Hepatocyte (in vitro differentiated cells): ENCODE measurements around the gene EIF1B. TPM values are rescaled to one million over a fixed set of nuclear protein-coding genes. Genes with fewer than 3 reads are reported as not detected.
A peak's percentile ranks its signal among the peaks of the same experiment; 100 is the strongest.

ENCODE experiments used
- DNase-seq: peaks from one replicate; pipeline ENCODE4 v3.0.0-alpha.2; 2016; ENCODE audit warnings: low spot score
- H2AFZ ChIP-seq: fragments of 200-600 bp; sonication (generic); 2 replicates; pipeline ENCODE4 v1.6.0; 2016; ENCODE audit warnings: antibody characterized with exemption, mild to moderate bottlenecking
- H3K27ac ChIP-seq: fragments of 200-600 bp; sonication (generic); 2 replicates; pipeline ENCODE4 v1.5.1; 2016; ENCODE audit warnings: mild to moderate bottlenecking
- H3K27me3 ChIP-seq: fragments of 200-600 bp; sonication (generic); 2 replicates; pipeline ENCODE4 v1.6.1; 2016
- H3K36me3 ChIP-seq: fragments of 200-600 bp; sonication (generic); replicated peaks from 2 replicates; pipeline ENCODE4 v1.5.1; 2016; ENCODE audit warnings: low read depth; ENCODE audit not compliant: insufficient read depth
- H3K4me1 ChIP-seq: fragments of 200-600 bp; sonication (generic); 2 replicates; pipeline ENCODE4 v1.5.1; 2016; ENCODE audit warnings: mild to moderate bottlenecking, moderate library complexity; ENCODE audit not compliant: insufficient read depth
- H3K4me2 ChIP-seq: fragments of 200-600 bp; sonication (generic); 2 replicates; pipeline ENCODE4 v1.6.0; 2016
- H3K4me3 ChIP-seq: fragments of 200-600 bp; sonication (generic); 2 replicates; pipeline ENCODE4 v1.5.1; 2016; ENCODE audit warnings: mild to moderate bottlenecking
- H3K79me2 ChIP-seq: fragments of 200-600 bp; sonication (generic); 2 replicates; pipeline ENCODE4 v1.6.0; 2017; ENCODE audit warnings: mild to moderate bottlenecking
- H3K9me2 ChIP-seq: fragments of 200-600 bp; sonication (generic); replicated peaks from 2 replicates; pipeline ENCODE4 v1.6.0; 2017; ENCODE audit warnings: mild to moderate bottlenecking; ENCODE audit not compliant: insufficient read depth
- H3K9me3 ChIP-seq: fragments of 200-600 bp; sonication (generic); 2 replicates; pipeline ENCODE4 v1.5.1; 2016; ENCODE audit warnings: low read depth, mild to moderate bottlenecking
- H4K20me1 ChIP-seq: fragments of 200-600 bp; sonication (generic); 2 replicates; pipeline ENCODE4 v1.6.0; 2016; ENCODE audit warnings: mild to moderate bottlenecking; ENCODE audit not compliant: insufficient read depth, poor library complexity, severe bottlenecking
- EZH2 ChIP-seq: fragments of 200-600 bp; sonication (generic); IDR thresholded peaks from 2 replicates; pipeline ENCODE4 v1.6.1; 2016; ENCODE audit warnings: antibody characterized with exemption, mild to moderate bottlenecking, borderline replicate concordance
- EZH2phosphoT487 ChIP-seq: fragments of 200-600 bp; sonication (generic); IDR thresholded peaks from one replicate; pipeline ENCODE4 v1.6.1; 2018; ENCODE audit warnings: antibody characterized with exemption, mild to moderate bottlenecking, low read depth, moderate library complexity; ENCODE audit not compliant: unreplicated experiment, severe bottlenecking
- WGBS: methylation state at CpG from one replicate; pipeline ENCODE4 v1.1.6; 2016; ENCODE audit warnings: low lambda C conversion rate; ENCODE audit errors: missing lambda C conversion rate; 5-methylcytosine and 5-hydroxymethylcytosine counted together
- polyA plus RNA-seq: library from polyadenylated mRNA; unstranded; fragments of >200 nt; fragmentation: Nextera tagmentation; extraction: Ambion mirVana; gene quantifications from 2 replicates; pipeline ENCODE4 v1.2.1, GENCODE V29; 2016
- total RNA-seq: library from RNA; depleted of rRNA; stranded (reverse); fragments of >200 nt; gene quantifications from 2 replicates; pipeline ENCODE4 v1.2.3, GENCODE V29; 2014
- TF ChIP-seq, protein P1 (sequence below): fragments of 200-600 bp; sonication (generic); IDR thresholded peaks from 2 replicates; pipeline ENCODE4 v1.5.1; 2016; ENCODE audit warnings: antibody characterized with exemption, mild to moderate bottlenecking; ENCODE audit not compliant: poor library complexity

EIF1B gene
- total and polyA plus RNA-seq, 2 experiments from 2014 or later: 42.2 to 153 TPM

DNA sequence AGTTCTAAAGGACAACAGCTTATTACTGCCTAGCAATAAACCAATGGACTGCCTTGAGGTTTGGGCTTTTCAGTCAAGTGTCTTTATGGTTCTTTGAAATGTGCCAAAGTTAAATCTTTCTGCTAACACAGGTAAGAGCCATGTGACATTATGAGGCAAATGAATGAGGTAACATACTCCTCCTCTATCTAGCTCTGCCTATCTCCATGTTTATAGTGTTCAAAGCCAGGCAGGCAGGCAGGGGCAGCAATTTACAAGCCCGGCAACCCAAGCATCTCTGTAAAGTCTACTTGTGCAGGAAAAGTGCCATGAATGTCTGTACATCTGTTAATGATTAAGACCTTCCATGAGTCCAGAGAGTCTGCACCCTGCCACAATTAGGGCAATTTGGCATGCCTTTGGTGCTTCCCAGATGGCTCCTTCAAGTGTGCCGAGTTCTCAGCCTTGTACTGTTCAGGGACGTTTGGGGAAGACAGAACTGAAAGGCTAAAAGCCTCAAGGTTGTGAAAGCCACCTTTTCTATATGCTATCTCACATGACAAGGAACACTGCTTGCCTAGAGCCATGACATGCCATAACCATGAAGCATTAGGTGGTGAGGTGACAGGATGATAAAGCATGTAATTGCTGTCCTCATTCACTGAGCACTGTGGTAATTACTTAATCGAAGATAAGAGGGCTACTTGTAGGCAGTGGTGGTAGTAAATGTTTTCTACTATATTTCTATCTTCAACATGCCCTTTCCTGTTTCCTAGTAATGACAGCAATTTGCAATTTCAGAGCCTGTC lies 41.4 kb upstream of the EIF1B start:
- Histone ChIP-seq H2AFZ (no peak overlapping the region), H3K27ac (peak overlapping the region; percentile 81), H3K4me1 (no peaks in the 10 kb centered on the region), H3K36me3 (no peaks in the 10 kb centered on the region), H3K4me3 (no peak overlapping the region), H3K9me3 (no peaks in the 10 kb centered on the region), H3K79me2 (no peaks in the 10 kb centered on the region), H3K9me2 (no peaks in the 10 kb centered on the region), H3K27me3 (no peaks in the 10 kb centered on the region), H3K4me2 (no peak overlapping the region), H4K20me1 (no peaks in the 10 kb centered on the region)
- TF ChIP-seq, protein P1, sequence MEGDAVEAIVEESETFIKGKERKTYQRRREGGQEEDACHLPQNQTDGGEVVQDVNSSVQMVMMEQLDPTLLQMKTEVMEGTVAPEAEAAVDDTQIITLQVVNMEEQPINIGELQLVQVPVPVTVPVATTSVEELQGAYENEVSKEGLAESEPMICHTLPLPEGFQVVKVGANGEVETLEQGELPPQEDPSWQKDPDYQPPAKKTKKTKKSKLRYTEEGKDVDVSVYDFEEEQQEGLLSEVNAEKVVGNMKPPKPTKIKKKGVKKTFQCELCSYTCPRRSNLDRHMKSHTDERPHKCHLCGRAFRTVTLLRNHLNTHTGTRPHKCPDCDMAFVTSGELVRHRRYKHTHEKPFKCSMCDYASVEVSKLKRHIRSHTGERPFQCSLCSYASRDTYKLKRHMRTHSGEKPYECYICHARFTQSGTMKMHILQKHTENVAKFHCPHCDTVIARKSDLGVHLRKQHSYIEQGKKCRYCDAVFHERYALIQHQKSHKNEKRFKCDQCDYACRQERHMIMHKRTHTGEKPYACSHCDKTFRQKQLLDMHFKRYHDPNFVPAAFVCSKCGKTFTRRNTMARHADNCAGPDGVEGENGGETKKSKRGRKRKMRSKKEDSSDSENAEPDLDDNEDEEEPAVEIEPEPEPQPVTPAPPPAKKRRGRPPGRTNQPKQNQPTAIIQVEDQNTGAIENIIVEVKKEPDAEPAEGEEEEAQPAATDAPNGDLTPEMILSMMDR: no peak
- no peak for TF ChIP-seq EZH2
- no peak for TF ChIP-seq EZH2phosphoT487
- WGBS: 27% methylated on average over 4 of the region's 4 CpGs
- peak; percentile 35 for DNase-seq

DNA sequence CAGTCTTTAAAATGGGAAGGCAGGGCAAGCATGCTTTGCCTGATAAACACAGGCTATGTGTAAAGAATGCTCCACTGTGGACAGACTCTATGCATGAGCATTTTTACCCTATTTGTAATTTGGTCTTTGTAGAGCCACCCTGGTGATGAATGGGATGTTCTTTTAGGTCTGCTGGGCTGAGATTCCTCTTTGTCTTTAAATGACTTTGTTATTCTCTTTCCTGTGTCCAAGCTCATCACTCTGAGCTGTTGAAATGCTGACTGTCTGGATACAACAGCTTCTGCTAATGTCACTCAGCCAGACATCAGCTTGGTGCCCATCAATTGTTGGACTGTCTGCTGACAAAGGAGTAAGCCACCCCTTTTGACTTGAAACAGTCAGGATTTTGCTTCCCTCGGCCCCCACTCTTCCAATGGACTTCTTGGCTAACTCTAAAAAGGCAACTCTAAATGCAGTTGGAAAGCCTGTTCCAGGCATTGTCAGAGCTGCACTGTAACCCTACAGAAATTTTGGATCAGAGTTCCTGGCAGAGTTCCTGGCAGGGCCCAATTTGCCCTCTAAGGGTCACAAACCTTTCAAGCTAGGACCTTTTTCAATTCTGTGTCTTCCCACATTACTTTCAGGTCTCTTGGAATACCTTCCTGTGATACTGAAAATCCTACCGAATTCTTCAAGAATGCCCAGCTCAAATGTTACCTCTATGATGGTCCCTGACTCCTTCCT lies 40.5 kb upstream of the EIF1B start:
- Histone ChIP-seq H3K79me2 (no peaks in the 10 kb centered on the region), H3K4me1 (no peaks in the 10 kb centered on the region), H3K36me3 (no peaks in the 10 kb centered on the region), H3K4me2 (no peak overlapping the region), H3K9me2 (no peaks in the 10 kb centered on the region), H3K4me3 (no peak overlapping the region), H3K9me3 (no peaks in the 10 kb centered on the region), H3K27ac (peak overlapping the region; percentile 42), H3K27me3 (no peaks in the 10 kb centered on the region), H4K20me1 (no peaks in the 10 kb centered on the region), H2AFZ (no peak overlapping the region)
- no peak for DNase-seq
- TF ChIP-seq, protein P1: no peak
- TF ChIP-seq EZH2phosphoT487 (no peak), EZH2 (no peak)
- WGBS: 98% methylated on average over 2 of the region's 2 CpGs

DNA sequence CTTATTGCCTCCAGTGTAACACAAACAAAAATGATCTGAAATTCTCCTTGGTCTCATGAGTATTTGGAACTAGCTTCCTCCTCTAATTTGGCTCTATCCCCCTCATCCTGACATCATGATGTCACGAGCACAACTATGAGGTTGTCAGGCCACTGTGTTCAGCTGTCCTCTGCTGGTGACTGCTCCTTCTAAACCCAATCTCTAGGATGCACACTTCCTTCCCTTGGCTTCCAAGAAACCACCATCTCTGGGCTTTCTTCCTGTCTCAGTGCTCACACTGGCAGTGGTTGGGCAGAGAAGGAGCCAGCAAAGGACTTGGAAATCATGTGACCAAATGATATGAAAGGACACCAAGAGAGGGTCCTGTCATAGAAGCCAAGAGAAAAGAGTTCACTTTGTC lies 30.7 kb upstream of the EIF1B start:
- H4K20me1 ChIP-seq: no peaks in the 10 kb centered on the region
- no peak overlapping the region for H3K4me2 ChIP-seq
- no peak overlapping the region for H3K4me3 ChIP-seq
- H3K79me2 ChIP-seq: no peaks in the 10 kb centered on the region
- no peaks in the 10 kb centered on the region for H3K9me3 ChIP-seq
- no peak for DNase-seq
- no peaks in the 10 kb centered on the region for H3K36me3 ChIP-seq
- no peak for TF ChIP-seq EZH2
- TF ChIP-seq, protein P1: no peak
- no peak for TF ChIP-seq EZH2phosphoT487
- H3K27ac ChIP-seq: no peak overlapping the region
- no peaks in the 10 kb centered on the region for H3K4me1 ChIP-seq
- no peak overlapping the region for H2AFZ ChIP-seq
- H3K9me2 ChIP-seq: no peaks in the 10 kb centered on the region
- 4% methylated on average over 1 of the region's 1 CpG for WGBS
- H3K27me3 ChIP-seq: no peaks in the 10 kb centered on the region
